NCI-H1417 (cell line): ENCODE data around the gene SOX1.

Experiments used
- DNase-seq, 3 experiments: peaks; one replicate each; lab custom pipeline; 2025; lab: John Stamatoyannopoulos, UW

Gene SOX1

GRCh38 chr13:112058941-112059340 is 8.0 kb upstream of the SOX1 start:
- DNase-seq: peak in 1 of 3 experiments; percentile 32

- peak in 2 of 3 experiments; percentile 26 to 50 for DNase-seq
Observed at GRCh38 chr13:112059457-112060281, 7.3 kb upstream of the SOX1 start.

GRCh38 chr13:112060282-112060830 is 6.6 kb upstream of the SOX1 start:
- DNase-seq: no peak

- no peak for DNase-seq
Observed at GRCh38 chr13:112060899-112061366, 6.0 kb upstream of the SOX1 start.

GRCh38 chr13:112061367-112062061 is 5.4 kb upstream of the SOX1 start:
- DNase-seq: no peak

GRCh38 chr13:112062072-112062567 is 4.8 kb upstream of the SOX1 start:
- DNase-seq: peak in 1 of 3 experiments; percentile 55

- DNase-seq: no peak
Observed at GRCh38 chr13:112062571-112063570, 4.1 kb upstream of the SOX1 start.

GRCh38 chr13:112063807-112064206 is 3.1 kb upstream of the SOX1 start:
- DNase-seq: no peak

GRCh38 chr13:112064222-112064621 is 2.7 kb upstream of the SOX1 start:
- peak; percentile 80 to 93 (median 80) for DNase-seq

GRCh38 chr13:112065521-112065866 is 1.5 kb upstream of the SOX1 start:
- DNase-seq: peak in 1 of 3 experiments; percentile 38

- DNase-seq: no peak
Observed at GRCh38 chr13:112065867-112066623, 904 bp upstream of the SOX1 start.

GRCh38 chr13:112066624-112067004 is 335 bp upstream of the SOX1 start:
- DNase-seq: peak; percentile 94 to 99 (median 96)

GRCh38 chr13:112067871-112068539 is 1.1 kb downstream of the SOX1 start:
- DNase-seq: peak in 1 of 3 experiments; percentile 87

- DNase-seq: peak in 1 of 3 experiments; percentile 55
Observed at GRCh38 chr13:112068540-112069060, 1.7 kb downstream of the SOX1 start.

GRCh38 chr13:112069061-112069844 is 2.3 kb downstream of the SOX1 start:
- DNase-seq: peak in 1 of 3 experiments; percentile 44

GRCh38 chr13:112069845-112070251 is 2.9 kb downstream of the SOX1 start:
- DNase-seq: no peak

- DNase-seq: no peak
Observed at GRCh38 chr13:112071102-112071722, 4.3 kb downstream of the SOX1 start.

GRCh38 chr13:112071723-112072533 is 5.0 kb downstream of the SOX1 start:
- DNase-seq: no peak
